Measurements from ENCODE around the gene APOBR.

DNA sequence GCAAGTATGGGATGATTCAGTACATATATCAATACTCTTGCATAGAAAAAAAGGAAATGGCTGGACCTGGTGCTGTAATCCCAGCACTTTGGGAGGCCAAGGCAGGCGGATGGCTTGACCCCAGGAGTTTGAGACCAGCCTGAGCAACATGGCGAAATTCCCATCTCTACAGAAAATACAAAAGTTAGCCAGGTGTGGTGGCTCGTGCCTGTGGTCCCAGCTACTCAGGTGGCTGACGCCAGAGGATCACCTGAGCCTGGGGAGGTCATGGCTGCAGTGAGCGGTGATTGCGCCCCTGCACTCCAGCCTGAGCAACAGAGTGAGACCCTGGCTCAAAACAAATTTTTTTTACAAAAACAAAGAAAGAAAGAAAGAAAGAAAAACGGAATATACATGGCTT, 52.2 kb downstream of the APOBR start:
- TF ChIP-seq, protein P1, sequence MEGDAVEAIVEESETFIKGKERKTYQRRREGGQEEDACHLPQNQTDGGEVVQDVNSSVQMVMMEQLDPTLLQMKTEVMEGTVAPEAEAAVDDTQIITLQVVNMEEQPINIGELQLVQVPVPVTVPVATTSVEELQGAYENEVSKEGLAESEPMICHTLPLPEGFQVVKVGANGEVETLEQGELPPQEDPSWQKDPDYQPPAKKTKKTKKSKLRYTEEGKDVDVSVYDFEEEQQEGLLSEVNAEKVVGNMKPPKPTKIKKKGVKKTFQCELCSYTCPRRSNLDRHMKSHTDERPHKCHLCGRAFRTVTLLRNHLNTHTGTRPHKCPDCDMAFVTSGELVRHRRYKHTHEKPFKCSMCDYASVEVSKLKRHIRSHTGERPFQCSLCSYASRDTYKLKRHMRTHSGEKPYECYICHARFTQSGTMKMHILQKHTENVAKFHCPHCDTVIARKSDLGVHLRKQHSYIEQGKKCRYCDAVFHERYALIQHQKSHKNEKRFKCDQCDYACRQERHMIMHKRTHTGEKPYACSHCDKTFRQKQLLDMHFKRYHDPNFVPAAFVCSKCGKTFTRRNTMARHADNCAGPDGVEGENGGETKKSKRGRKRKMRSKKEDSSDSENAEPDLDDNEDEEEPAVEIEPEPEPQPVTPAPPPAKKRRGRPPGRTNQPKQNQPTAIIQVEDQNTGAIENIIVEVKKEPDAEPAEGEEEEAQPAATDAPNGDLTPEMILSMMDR (IDR thresholded peaks at IDR 0.05) = no peak
- no peak for TF ChIP-seq POLR2A (IDR thresholded peaks at IDR 0.05)

Measured in testis (tissue), 2 donors.